HG03103 (cell line): ENCODE data around the gene CNPY4.
A peak's percentile ranks its signal among the peaks of the same experiment; 100 is the strongest.

ENCODE experiments used
- ATAC-seq: cut with Tn5 transposase; IDR thresholded peaks from one replicate; pipeline ENCODE4 v1.9.1; 2021; ENCODE audit warnings: low read depth; ENCODE audit not compliant: unreplicated experiment

CNPY4 gene, protein sequence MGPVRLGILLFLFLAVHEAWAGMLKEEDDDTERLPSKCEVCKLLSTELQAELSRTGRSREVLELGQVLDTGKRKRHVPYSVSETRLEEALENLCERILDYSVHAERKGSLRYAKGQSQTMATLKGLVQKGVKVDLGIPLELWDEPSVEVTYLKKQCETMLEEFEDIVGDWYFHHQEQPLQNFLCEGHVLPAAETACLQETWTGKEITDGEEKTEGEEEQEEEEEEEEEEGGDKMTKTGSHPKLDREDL

DNA sequence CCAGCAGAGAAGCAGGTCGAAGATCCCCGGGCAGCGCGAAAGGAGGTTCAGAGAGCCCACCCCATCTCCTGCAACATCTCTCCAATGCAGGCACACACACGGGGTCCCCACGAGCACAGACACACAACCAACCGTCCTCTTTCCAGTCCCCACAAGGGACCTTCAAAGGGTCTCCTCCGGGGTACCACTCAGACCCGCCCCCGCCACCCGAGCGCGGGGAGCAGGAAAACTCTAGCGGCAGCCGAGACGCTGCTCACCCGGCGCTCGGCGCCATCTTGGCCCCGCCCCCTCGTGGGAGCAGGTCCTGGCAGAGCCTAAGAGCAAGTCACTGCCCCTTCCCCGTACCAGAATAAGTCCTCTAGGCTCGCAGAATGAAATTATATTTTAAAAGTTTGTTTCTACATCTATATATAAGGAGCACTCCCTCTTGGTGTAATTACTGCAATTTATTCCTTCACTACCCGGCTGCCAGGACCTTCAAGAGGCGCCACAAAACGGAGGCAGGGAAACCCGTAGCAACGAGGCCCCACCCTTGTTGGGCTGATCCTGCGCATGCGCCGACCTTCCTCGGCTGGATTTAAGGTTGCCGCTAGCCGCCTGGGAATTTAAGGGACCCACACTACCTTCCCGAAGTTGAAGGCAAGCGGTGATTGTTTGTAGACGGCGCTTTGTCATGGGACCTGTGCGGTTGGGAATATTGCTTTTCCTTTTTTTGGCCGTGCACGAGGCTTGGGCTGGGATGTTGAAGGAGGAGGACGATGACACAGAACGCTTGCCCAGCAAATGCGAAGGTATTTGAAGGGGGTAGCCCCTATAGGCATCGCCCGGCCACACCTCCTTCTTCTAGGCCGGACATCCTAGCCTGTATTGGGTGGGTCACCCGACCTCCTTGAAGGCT is at the start of gene CNPY4, which contains the start of gene TAF6:
Gene CNPY4, plus strand, starts transcription at position 563 of the 898 bp plus-strand sequence. Its CDS starts 111 bp downstream, at position 674.
Gene TAF6, minus strand, starts transcription at position 287 of the 898 bp plus-strand sequence. CDS start 5,149 bp downstream, outside the sequence.
- ATAC-seq, result peak; percentile 62

DNA sequence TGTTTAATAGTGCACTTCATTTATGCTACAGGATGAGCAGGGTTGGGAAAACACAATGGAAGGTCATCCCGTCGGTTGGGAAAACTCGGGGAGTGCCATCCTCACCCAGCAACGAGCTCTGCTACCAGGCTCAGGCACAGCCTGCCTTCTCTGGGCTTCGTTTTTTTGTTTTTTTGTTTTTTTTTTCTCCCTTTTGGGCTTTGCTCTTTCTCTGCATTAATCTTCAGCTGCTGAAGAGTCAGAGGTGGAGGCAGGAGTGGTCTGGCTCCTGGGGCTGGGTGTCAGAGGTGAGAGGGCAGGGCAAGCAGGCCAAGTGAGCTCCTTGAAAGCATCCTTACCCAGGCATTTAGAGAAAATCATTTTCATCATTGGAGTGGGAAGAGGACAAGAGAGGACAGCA is 49.4 kb upstream of the CNPY4 start:
- ATAC-seq, result no peak

DNA sequence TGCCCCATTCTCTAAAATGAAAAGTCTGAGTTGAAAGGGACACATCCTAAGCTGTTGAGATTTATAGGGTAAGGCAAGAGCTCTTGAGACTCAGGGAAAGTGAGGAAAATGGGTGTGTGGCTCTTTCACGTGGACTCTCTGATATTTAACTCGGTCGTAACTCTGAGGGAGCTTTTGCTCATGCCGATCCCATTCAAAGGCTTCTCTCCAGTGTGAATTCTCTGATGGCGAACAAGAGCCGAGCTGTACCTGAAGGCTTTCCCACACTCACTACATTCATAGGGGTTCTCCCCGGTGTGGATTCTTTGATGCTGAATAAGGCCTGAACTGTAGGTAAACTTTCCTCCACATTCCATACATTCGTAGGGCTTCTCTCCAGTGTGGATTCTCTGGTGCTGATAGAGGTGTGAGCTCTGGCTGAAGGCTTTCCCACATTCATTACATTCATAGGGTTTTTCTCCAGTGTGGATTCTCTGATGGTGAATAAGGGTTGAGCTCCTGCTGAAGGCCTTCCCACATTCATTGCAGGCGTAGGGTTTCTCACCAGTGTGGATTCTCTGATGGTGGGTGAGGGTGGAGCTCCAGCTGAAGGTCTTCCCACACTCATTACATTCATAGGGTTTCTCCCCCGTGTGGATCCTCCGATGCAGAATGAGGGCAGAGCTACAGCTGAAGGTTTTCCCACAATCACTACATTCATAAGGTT is 48.3 kb upstream of the CNPY4 start:
- no peak for ATAC-seq

DNA sequence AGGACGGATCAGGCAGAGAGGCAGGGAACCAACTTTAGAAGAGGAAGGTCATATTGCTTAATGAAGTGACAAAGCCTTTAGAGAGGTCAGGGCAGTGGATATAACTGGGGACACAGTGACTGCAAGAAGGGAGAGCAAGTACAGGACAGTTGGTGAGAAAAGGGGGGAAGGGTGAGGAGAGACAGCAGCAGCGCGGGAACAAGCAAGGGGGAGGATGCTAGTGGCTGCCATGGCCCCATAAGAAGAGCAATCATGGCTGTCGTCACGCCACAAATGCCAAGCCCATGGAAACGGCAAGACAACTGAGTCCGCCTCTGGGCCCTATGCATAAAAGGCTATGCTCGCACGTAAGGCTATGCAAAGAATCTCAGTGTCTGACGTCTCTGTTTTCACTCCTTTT is 47.0 kb upstream of the CNPY4 start:
- no peak for ATAC-seq

DNA sequence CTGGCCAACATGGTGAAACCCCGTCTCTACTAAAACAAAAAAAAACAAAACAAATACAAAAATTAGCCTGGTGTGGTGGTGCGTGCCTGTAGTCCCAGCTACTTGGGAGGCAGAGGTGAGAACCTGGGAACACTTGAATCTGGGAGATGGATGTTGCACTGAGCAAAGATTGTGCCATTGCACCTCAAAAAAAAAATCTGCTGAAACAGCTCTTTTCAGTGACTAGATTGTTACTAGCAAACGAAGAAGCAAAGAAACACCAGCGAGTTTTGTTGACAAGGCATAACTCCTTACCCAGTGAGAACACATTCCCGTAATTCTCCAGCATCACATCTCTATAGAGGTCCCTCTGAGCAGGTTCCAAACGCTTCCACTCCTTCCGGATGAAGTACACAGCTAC is 44.6 kb upstream of the CNPY4 start:
- ATAC-seq, result no peak

DNA sequence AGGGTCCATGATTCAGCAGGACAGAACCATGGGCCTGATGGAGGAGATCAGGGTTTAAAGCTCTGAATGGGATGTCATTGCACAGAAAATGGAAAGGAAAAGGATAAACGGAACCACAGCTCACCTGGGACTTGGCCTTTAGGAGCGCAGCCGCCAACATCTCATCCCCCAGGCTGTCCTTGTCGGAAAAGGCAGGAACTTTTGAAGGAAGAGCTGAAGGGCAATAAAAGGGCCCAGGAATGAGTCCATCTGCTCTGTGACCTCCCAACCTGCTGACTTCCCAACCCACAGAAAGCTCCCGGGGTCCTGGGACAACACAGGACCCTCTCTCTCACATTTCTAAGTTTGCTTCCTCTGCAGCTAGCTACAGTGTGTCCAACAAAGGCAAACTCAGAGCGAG is 44.0 kb upstream of the CNPY4 start:
- ATAC-seq, result no peak

DNA sequence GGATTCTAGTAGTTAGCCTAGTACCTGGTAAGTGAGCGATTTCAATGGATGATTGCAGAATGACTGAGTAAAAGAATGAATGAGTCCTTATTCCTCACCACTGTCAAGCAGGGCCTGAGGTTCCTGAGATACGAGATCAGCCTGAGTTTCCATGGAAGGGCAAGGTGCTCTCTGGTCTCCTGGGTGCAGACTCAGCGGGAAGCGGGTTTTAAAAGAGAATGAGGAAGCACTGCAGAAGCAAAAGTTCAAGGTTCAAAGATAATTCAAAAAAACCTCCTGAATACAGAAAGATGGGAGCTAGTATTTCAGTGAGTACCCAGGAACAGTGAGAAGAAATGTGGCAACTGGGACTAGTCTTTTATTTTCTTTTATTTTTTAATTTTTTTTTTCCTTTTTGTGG is 42.2 kb upstream of the CNPY4 start:
- no peak for ATAC-seq

DNA sequence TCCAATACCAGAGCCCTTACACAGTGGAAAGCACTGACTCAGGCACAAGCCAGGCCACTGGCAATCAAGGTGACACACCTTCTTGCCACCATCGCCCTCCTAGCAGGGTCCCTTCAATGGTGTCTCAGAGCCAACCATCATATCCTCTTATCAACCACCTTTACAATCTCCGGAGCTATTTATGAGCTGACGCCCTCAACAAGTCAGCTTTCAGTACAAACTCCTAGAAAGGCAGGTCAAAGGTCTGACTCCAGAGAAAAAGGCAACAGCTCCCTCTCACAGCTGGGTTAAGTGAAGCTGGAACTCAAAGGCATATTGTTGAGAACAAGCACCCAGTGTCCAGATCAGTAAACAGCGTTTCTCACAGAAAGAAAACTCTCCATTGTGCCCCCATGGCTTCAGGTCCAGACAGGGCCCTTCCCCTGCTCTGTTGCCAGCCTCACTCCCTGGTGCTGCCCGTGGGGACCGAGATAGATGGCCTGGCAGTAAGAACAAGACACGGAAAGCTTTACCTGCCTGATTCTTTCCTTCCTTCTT is 40.3 kb upstream of the CNPY4 start:
- ATAC-seq, result no peak

DNA sequence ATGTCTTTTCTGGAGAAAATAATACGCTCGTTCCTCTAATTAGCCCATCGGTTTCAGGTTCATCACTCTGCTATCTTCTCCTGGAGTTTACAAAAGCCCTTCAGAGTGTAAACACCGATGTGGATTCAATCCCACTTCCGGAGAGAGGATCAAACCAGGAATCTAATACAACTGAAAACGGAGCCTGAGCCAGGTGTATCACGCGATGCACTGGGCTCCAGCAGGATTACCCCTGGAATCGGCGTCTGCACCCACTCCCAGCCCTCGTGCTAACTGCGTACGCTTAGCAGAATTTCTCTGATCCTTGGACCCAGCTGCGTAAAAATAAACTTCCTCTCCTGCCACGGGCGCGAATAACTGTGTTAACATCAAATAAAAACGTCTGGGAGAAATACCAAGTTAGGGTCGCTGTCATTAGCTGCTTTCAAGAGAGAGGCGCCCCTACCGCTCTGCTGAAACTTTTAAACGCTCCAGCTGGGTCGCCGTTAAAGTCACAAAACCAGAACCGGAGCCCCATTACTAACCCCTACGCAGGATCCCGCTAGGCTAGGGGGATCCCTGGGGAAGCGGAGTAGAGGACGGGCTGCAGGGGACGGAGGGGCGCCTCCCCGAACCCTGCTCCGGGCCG is 38.4 kb upstream of the CNPY4 start:
- peak; percentile 19 for ATAC-seq

DNA sequence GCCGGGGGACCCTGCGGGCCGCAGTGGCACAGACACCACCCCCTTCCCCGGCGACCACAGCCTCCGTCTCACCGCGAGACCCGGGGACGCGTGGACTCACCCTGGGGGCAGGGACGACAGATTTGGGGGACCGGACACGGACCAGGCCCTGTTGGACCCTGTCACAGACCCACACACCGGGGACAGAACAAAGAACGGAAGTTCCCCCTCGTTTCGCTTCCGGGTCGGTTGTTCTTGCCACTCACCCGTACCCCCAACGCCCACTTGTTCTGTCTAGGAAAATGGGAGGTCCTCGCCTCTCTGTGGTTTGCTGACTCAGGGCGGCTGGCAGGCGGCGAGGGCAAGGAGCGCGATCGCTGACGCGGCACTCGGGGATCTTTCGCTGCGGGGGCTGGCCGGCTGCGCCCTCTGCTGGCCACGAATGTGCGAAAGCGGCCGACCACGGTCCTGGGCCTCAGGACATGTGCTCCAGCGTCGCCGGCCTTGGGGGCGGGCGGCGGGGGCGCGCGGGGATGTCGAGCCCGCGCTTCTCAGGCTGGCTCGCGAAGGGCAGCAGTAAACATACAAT is 37.8 kb upstream of the CNPY4 start, which contains the start of gene ZNF3:
Gene ZNF3, minus strand, starts transcription at position 189 of the 568 bp plus-strand sequence. CDS start 4,366 bp downstream, outside the sequence.
- peak; percentile 76 for ATAC-seq

DNA sequence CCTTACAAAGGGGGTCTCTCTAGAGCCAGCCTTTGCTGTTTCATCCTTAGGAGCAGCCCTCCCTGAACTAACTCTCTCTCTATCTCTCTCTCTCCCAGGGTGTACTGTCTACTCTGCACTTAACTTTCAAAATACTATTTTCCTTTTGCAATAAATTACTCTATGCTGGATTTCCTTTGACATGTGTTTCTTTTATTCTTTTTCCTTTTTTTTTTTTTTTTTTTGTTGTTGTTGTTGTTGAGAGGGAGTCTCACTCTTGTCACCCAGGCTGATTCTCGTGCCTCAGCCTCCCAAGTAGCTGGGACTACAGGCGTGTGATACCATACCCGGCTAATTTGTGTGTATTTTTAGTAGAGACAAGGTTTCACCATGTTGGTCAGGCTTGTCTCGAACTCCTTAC is 36.5 kb upstream of the CNPY4 start:
- no peak for ATAC-seq

DNA sequence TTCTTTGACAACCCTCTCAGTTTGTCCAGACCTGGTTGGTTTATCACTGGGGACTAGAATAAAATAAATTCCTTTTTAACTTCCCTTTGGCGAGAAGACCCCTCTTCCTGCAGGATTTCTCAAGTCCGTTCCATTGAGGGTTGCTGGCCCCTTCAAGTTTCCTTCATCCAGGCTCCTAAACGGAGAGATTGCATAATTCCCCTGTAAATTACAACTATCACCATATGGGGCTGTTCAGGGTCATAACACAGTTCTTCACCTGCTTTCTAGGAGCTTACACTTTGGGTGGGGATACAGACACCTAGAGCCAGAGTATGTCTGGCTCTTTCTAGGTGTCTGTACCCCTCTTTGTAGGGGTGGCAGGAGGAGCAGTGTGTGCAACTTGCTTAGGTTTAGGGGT is 33.9 kb upstream of the CNPY4 start:
- no peak for ATAC-seq

DNA sequence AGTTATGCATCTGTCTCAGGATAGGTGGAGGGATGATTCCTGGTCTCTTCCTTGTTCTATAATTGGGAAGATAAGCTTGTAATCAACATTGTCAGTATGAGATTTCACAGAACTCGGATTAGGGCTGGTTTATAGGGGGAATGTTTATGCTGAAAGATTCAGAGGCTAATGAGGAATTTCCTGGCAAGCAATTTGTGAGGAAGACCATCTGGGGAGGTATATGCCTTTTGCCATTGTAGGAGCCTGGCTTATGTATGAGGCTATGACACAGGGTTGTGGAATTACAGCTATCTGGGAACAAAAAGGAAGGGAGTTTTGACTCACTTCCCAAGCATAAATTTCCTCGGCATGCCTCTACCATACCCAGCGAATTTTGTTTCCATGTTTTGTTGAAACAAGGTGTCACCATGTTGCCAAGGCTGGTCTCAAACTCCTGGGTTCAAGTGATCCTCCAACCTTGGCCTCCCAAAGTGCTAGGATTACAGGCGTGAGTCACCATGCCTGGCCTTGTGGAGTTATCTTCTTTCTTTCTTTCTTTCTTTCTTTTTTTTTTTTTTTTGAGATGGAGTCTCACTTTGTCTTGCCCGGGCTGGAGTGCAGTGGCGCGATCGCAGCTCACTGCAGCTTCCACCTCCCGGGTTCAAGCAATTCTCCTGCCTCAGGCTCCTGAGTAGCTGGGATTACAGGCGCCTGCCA is 32.2 kb upstream of the CNPY4 start:
- ATAC-seq, result no peak

DNA sequence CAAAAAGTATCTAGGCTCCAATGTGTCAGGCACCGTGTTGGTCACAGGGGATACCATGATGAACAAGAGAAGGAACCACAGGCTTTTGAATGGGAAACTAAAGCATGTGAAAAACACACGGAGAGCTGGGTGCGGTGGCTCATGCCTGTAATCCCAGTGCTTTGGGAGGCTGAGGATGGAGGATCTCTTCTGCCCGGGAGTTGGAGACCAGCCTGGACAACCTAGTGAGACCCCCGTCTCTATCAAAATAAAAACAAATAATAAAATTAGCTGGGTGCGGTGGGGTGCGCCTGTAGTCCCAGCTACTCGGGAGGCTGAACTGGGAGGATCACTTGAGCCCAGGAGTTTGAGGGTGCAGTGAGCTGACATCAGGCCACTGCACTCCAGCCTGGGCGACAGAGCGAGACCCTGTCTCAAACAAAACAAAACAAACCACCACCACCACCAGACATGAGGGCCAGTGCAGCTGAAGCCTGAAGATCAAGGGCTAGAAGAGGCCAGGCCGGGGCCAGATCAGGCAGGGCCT is 31.3 kb upstream of the CNPY4 start:
- no peak for ATAC-seq

DNA sequence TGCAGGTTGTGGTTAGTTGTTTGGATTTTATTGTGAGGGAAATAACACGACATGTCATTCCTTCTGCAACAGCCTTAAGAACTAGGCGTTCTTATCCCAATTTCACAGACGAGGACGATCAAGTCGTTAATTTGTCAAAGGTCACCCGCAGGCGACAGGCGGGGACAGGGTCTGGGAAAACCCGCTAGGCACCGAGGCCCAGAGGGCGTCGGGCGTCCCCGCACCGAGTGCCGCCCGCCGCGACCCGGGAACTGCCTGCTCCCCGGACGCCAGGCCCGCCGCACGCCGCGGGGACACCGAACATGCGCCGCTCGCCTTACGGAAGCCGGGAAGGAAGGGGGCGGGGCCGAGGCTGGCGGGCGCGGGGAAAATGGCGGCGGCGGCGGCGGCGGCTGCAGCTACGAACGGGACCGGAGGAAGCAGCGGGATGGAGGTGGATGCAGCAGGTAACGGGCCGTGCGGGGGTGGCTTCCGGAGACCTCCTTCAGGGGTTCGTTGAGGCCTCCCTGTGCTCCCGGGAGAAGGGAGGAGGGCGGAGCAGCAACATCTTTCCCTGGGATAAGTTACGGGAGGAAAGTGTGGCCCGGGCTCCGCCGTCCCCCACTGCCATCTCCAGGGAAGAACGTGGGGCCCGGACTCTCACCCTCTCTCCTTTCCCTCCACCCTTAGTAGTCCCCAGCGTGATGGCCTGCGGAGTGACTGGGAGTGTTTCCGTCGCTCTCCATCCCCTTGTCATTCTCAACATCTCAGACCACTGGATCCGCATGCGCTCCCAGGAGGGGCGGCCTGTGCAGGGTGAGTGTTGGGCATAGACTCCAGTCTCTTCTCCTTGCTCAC is 30.6 kb upstream of the CNPY4 start, which contains the start of gene COPS6:
Gene COPS6, plus strand, starts transcription at position 349 of the 837 bp plus-strand sequence. Its CDS starts 22 bp downstream, at position 371.
- peak; percentile 50 for ATAC-seq

DNA sequence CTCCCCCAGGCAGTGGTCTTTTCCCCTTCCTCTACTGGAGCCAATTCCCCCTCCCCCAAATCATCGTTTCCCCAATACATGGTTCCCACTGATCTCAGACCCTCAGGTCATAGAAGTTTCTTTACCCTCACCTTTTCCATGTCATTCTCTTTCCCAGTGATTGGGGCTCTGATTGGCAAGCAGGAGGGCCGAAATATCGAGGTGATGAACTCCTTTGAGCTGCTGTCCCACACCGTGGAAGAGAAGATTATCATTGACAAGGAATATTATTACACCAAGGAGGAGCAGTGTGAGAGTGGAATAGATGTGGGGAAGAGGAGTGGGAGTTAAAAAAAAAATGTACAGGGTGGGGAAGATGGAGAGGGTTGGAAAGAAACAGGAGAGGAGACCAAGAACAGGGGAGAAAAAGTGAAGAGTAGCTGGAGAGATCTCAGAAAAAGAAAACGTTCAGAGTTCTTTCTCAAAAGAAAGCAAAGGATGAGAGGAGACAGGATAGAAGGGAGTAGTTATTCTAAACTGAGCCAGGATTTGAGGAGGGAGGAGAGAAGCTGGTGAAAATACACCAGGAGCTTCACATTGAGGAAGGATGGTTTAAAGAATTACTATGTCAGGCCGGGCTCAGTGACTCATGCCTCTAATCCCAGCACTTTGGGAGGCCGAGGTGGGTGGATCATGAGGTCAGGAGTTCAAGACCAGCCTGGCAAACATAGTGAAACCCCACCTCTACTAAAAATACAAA is 29.8 kb upstream of the CNPY4 start:
- ATAC-seq, result no peak
